Lower leg skin (tissue), 3 donors: ENCODE data around the gene AIG1.

Source experiments
- POLR2A ChIP-seq, 2 donors: fragments of 450-650 bp; IDR thresholded peaks; one replicate each; pipeline ENCODE4 v1.6.1; 2016 to 2017; ENCODE audit warnings: antibody characterized with exemption in 2 of 2, mild to moderate bottlenecking in 1 of 2, moderate library complexity in 1 of 2
- TF ChIP-seq, protein P1 (sequence below), 3 donors: fragments of 450-650 bp; IDR thresholded peaks; one replicate each; pipeline ENCODE4 v1.5.1; 2016; ENCODE audit warnings: antibody characterized with exemption in 3 of 3, mild to moderate bottlenecking in 3 of 3, moderate library complexity in 2 of 3

DNA sequence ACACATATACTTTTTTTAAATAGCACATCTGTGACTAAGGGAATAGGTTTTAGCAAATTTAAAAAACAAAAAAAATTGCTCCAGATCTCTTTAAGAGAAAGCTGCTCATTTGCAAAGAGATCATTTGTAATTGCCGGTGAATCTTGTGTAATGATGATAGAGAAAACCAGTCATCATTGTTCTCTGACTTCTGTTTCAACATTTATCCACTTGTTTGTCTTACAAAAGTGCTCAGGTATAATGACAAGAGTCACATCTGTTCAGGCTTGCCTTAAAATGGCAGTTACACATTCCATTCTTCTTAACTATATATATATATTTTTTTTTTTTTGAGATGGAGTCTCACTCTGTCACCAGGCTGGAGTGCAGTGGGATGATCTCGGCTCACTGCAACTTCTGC lies 165.2 kb downstream of the AIG1 start:
- TF ChIP-seq, protein P1, sequence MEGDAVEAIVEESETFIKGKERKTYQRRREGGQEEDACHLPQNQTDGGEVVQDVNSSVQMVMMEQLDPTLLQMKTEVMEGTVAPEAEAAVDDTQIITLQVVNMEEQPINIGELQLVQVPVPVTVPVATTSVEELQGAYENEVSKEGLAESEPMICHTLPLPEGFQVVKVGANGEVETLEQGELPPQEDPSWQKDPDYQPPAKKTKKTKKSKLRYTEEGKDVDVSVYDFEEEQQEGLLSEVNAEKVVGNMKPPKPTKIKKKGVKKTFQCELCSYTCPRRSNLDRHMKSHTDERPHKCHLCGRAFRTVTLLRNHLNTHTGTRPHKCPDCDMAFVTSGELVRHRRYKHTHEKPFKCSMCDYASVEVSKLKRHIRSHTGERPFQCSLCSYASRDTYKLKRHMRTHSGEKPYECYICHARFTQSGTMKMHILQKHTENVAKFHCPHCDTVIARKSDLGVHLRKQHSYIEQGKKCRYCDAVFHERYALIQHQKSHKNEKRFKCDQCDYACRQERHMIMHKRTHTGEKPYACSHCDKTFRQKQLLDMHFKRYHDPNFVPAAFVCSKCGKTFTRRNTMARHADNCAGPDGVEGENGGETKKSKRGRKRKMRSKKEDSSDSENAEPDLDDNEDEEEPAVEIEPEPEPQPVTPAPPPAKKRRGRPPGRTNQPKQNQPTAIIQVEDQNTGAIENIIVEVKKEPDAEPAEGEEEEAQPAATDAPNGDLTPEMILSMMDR (IDR thresholded peaks at IDR 0.05): no peak
- no peak for TF ChIP-seq POLR2A (IDR thresholded peaks at IDR 0.05)
